ENCODE results near the gene GBGT1. TPM values are rescaled to one million over a fixed set of nuclear protein-coding genes. Genes with fewer than 3 reads are reported as not detected.

Gene GBGT1
- total RNA-seq, 1 experiment from 2014 or later: 16.5 TPM

DNA sequence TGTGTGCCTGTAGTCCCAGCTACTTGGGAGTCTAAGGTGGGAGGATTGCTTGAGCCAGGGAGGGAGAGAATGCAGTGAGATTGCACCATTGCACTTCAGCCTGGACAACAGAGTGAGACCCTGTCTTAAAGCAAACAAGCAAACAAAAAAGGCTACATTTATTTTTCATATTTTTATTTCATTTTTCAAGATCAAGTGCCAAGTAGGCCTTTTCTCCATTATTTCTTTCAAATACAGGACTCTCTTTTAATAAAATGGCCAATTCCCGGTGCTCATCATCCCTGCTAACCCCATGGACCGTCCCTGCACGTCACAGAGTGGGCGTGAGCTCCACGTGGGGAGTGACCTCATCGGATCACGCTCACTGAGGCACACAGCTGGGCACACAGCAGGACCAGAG, 9.3 kb upstream of the GBGT1 start:
- ChIA-PET CTCF (interaction anchor here (1.1 to 2.7 kb wide), 3 partner anchors 14 to 66 kb away, joined by 3 to 7 read pairs (median 4); no protein-coding TSS in a partner anchor), POLR2A (no interaction called here)
- H3K4me1 Mint-ChIP-seq: peaks cover 4% of the 10 kb centered on the region
- no peaks in the 10 kb centered on the region for H3K9me3 Mint-ChIP-seq
- no peaks in the 10 kb centered on the region for H3K36me3 Mint-ChIP-seq
- peaks cover 31% of the 10 kb centered on the region for H3K27me3 Mint-ChIP-seq (ENCODE audit: low read depth)
- ATAC-seq (no peak), DNase-seq (ENCODE audit: low spot score) (no peak)
- no peak for TF ChIP-seq ZNF671 (CRISPR knock-in tag; IDR thresholded peaks at IDR 0.05)
- no peak for TF ChIP-seq CREM (CRISPR knock-in tag; IDR thresholded peaks at IDR 0.05)
- TF ChIP-seq, protein P1, sequence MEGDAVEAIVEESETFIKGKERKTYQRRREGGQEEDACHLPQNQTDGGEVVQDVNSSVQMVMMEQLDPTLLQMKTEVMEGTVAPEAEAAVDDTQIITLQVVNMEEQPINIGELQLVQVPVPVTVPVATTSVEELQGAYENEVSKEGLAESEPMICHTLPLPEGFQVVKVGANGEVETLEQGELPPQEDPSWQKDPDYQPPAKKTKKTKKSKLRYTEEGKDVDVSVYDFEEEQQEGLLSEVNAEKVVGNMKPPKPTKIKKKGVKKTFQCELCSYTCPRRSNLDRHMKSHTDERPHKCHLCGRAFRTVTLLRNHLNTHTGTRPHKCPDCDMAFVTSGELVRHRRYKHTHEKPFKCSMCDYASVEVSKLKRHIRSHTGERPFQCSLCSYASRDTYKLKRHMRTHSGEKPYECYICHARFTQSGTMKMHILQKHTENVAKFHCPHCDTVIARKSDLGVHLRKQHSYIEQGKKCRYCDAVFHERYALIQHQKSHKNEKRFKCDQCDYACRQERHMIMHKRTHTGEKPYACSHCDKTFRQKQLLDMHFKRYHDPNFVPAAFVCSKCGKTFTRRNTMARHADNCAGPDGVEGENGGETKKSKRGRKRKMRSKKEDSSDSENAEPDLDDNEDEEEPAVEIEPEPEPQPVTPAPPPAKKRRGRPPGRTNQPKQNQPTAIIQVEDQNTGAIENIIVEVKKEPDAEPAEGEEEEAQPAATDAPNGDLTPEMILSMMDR (IDR thresholded peaks at IDR 0.05): no peak
- TF ChIP-seq CBFB (CRISPR knock-in tag; IDR thresholded peaks at IDR 0.05; ENCODE audit: low read depth): no peak
- no peak for TF ChIP-seq ZNF138 (CRISPR knock-in tag; conservative IDR thresholded peaks at IDR 0.05)
- TF ChIP-seq, protein P2, sequence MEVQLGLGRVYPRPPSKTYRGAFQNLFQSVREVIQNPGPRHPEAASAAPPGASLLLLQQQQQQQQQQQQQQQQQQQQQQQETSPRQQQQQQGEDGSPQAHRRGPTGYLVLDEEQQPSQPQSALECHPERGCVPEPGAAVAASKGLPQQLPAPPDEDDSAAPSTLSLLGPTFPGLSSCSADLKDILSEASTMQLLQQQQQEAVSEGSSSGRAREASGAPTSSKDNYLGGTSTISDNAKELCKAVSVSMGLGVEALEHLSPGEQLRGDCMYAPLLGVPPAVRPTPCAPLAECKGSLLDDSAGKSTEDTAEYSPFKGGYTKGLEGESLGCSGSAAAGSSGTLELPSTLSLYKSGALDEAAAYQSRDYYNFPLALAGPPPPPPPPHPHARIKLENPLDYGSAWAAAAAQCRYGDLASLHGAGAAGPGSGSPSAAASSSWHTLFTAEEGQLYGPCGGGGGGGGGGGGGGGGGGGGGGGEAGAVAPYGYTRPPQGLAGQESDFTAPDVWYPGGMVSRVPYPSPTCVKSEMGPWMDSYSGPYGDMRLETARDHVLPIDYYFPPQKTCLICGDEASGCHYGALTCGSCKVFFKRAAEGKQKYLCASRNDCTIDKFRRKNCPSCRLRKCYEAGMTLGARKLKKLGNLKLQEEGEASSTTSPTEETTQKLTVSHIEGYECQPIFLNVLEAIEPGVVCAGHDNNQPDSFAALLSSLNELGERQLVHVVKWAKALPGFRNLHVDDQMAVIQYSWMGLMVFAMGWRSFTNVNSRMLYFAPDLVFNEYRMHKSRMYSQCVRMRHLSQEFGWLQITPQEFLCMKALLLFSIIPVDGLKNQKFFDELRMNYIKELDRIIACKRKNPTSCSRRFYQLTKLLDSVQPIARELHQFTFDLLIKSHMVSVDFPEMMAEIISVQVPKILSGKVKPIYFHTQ (CRISPR knock-in tag; IDR thresholded peaks at IDR 0.05): no peak
- TF ChIP-seq, protein P3, sequence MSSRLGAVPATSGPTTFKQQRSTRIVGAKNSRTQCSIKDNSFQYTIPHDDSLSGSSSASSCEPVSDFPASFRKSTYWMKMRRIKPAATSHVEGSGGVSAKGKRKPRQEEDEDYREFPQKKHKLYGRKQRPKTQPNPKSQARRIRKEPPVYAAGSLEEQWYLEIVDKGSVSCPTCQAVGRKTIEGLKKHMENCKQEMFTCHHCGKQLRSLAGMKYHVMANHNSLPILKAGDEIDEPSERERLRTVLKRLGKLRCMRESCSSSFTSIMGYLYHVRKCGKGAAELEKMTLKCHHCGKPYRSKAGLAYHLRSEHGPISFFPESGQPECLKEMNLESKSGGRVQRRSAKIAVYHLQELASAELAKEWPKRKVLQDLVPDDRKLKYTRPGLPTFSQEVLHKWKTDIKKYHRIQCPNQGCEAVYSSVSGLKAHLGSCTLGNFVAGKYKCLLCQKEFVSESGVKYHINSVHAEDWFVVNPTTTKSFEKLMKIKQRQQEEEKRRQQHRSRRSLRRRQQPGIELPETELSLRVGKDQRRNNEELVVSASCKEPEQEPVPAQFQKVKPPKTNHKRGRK (CRISPR knock-in tag; IDR thresholded peaks at IDR 0.05; ENCODE audit: borderline replicate concordance): no peak
- H3K4me3 Mint-ChIP-seq: no peak overlapping the region
- no peak overlapping the region for H3K27ac Mint-ChIP-seq

DNA sequence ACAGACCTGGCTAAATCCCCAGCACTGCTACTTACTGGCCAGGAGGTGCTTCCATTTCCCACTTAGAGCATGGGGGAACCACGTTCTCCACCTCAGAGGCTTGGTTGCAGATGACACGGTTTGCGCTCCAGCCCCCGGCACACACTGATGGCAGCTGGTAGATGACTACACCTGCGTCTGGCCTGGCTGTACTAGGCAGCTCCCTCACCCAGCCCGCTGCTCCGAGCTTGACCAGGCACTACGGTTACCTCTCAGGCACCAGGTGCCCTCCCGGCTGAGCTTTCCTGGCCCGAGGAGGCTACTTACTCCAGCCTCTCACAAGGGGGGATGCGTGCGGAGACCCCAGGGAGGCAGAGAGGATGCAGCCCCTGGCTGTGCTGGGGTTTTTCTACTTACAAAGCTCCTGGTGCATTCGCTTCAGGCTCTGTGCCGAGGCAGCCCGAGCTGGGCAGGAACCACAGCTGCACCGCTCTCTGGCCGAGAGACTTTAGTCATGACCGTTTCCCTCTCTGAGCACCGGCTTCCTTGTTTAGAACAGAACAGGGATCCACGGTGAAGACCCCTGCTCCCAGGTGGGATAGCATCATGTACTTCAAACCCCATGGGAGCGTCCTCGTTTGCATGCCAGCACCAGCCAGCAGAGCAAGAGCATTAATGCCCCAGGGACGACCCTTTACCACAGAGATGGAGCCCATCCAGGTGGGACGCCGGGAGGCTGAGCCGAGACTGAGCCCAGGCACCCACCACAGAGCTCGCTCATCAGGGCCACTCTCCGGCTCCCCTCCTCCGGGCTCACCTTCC, 7.6 kb upstream of the GBGT1 start:
- DNase-seq (ENCODE audit: low spot score) (no peak), ATAC-seq (no peak)
- Mint-ChIP-seq H3K27ac (no peak overlapping the region), H3K36me3 (no peaks in the 10 kb centered on the region), H3K4me1 (peaks cover 4% of the 10 kb centered on the region), H3K4me3 (no peak overlapping the region), H3K9me3 (no peaks in the 10 kb centered on the region), H3K27me3 (ENCODE audit: low read depth) (peaks cover 17% of the 10 kb centered on the region)
- ChIA-PET CTCF (interaction anchor here (0.9 to 2.7 kb wide), 6 partner anchors 9 to 171 kb away, joined by 3 to 19 read pairs (median 7); no protein-coding TSS in a partner anchor), POLR2A (no interaction called here)
- no peak for TF ChIP-seq MYBL2 (CRISPR knock-in tag; IDR thresholded peaks at IDR 0.05)
- TF ChIP-seq, protein P4, sequence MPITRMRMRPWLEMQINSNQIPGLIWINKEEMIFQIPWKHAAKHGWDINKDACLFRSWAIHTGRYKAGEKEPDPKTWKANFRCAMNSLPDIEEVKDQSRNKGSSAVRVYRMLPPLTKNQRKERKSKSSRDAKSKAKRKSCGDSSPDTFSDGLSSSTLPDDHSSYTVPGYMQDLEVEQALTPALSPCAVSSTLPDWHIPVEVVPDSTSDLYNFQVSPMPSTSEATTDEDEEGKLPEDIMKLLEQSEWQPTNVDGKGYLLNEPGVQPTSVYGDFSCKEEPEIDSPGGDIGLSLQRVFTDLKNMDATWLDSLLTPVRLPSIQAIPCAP (CRISPR knock-in tag; IDR thresholded peaks at IDR 0.05): no peak
- no peak for TF ChIP-seq SP1 (CRISPR knock-in tag; conservative IDR thresholded peaks at IDR 0.05)
- no peak for TF ChIP-seq ZNF416 (CRISPR knock-in tag; IDR thresholded peaks at IDR 0.05)
- no peak for TF ChIP-seq SOX15 (CRISPR knock-in tag; IDR thresholded peaks at IDR 0.05)
- TF ChIP-seq, protein P5, sequence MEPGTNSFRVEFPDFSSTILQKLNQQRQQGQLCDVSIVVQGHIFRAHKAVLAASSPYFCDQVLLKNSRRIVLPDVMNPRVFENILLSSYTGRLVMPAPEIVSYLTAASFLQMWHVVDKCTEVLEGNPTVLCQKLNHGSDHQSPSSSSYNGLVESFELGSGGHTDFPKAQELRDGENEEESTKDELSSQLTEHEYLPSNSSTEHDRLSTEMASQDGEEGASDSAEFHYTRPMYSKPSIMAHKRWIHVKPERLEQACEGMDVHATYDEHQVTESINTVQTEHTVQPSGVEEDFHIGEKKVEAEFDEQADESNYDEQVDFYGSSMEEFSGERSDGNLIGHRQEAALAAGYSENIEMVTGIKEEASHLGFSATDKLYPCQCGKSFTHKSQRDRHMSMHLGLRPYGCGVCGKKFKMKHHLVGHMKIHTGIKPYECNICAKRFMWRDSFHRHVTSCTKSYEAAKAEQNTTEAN (CRISPR knock-in tag; IDR thresholded peaks at IDR 0.05): no peak
- TF ChIP-seq ELF4 (CRISPR knock-in tag; IDR thresholded peaks at IDR 0.05; ENCODE audit: low read depth): no peak
- no peak for TF ChIP-seq ATF1 (CRISPR knock-in tag; IDR thresholded peaks at IDR 0.05)
- no peak for TF ChIP-seq JAZF1 (CRISPR knock-in tag; IDR thresholded peaks at IDR 0.05)
- no peak for TF ChIP-seq FOXJ3 (CRISPR knock-in tag; IDR thresholded peaks at IDR 0.05; ENCODE audit: borderline replicate concordance)
- TF ChIP-seq NFE2L1 (CRISPR knock-in tag; IDR thresholded peaks at IDR 0.05): no peak
- TF ChIP-seq CBFB (CRISPR knock-in tag; IDR thresholded peaks at IDR 0.05; ENCODE audit: low read depth): no peak
- TF ChIP-seq GTF2I (CRISPR knock-in tag; conservative IDR thresholded peaks at IDR 0.05): no peak
- TF ChIP-seq, protein P2 (CRISPR knock-in tag; IDR thresholded peaks at IDR 0.05): no peak

All from WTC11 (cell line).